Liver (tissue), 9 donors: ENCODE data around the gene SH3RF3. TPM values are rescaled to one million over a fixed set of nuclear protein-coding genes. Genes with fewer than 3 reads are reported as not detected.

Experiments
- DNase-seq: peaks from one replicate; pipeline ENCODE4 v3.0.0-alpha.2; 2017; ENCODE audit warnings: low spot score
- H3K27ac ChIP-seq, 2 donors: one replicate each; pipeline ENCODE4 v1.7.0; 2013; ENCODE audit warnings: inconsistent platforms in 2 of 2, low read length in 2 of 2, control low read depth in 1 of 2, low read depth in 1 of 2, mild to moderate bottlenecking in 1 of 2
- H3K27me3 ChIP-seq, 4 donors: one replicate each; pipeline versions ENCODE4 v1.6.1 to v1.7.0; 2013; ENCODE audit warnings: low read length in 3 of 4, inconsistent platforms in 1 of 4, mild to moderate bottlenecking in 1 of 4, moderate library complexity in 1 of 4; ENCODE audit not compliant: control insufficient read depth in 4 of 4, insufficient read depth in 4 of 4
- H3K36me3 ChIP-seq, 4 donors: one replicate each; pipeline versions ENCODE4 v1.6.1 to v1.7.0; 2013; ENCODE audit warnings: low read length in 3 of 4, mild to moderate bottlenecking in 3 of 4, low read depth in 1 of 4, moderate library complexity in 1 of 4; ENCODE audit not compliant: control insufficient read depth in 4 of 4, insufficient read depth in 3 of 4
- H3K4me1 ChIP-seq, 4 donors: one replicate each; pipeline versions ENCODE4 v1.6.1 to v1.7.0; 2013; ENCODE audit warnings: low read length in 3 of 4, mild to moderate bottlenecking in 3 of 4, moderate library complexity in 1 of 4; ENCODE audit not compliant: control insufficient read depth in 4 of 4, insufficient read depth in 4 of 4
- H3K4me3 ChIP-seq, 3 donors: one replicate each; pipeline versions ENCODE4 v1.6.1 to v1.7.0; 2013; ENCODE audit warnings: low read length in 3 of 3, control low read depth in 1 of 3, low read depth in 1 of 3, mild to moderate bottlenecking in 1 of 3
- H3K9ac ChIP-seq, 2 donors: one replicate each; pipeline ENCODE4 v1.7.0; 2013; ENCODE audit warnings: low read length in 2 of 2, mild to moderate bottlenecking in 2 of 2, moderate library complexity in 2 of 2, control low read depth in 1 of 2, low read depth in 1 of 2
- H3K9me3 ChIP-seq, 4 donors: one replicate each; pipeline versions ENCODE4 v1.6.1 to v1.7.0; 2013; ENCODE audit warnings: low read length in 3 of 4; ENCODE audit not compliant: control insufficient read depth in 4 of 4
- EGR1 ChIP-seq, 2 donors: IDR thresholded peaks; 2 replicates each; pipeline ENCODE4 v1.6.1; 2016 to 2018; ENCODE audit warnings: antibody characterized with exemption in 2 of 2, low read depth in 2 of 2
- FOXA1 ChIP-seq: IDR thresholded peaks from 2 replicates; pipeline ENCODE4 v1.6.1; 2016; ENCODE audit warnings: antibody characterized with exemption
- FOXA2 ChIP-seq: IDR thresholded peaks from 2 replicates; pipeline ENCODE4 v1.6.1; 2016; ENCODE audit warnings: antibody characterized with exemption
- HNF4A ChIP-seq, 2 donors: conservative IDR thresholded peaks; 2 replicates each; pipeline ENCODE4 v1.6.1; 2016; ENCODE audit warnings: antibody characterized with exemption in 2 of 2, mild to moderate bottlenecking in 2 of 2
- HNF4G ChIP-seq: IDR thresholded peaks from 2 replicates; pipeline ENCODE4 v1.6.1; 2016; ENCODE audit warnings: antibody characterized with exemption
- JUND ChIP-seq, 2 donors: IDR thresholded peaks; 2 replicates each; pipeline ENCODE4 v1.6.1; 2016; ENCODE audit warnings: antibody characterized with exemption in 2 of 2
- NR2F2 ChIP-seq: IDR thresholded peaks from 2 replicates; pipeline ENCODE4 v1.6.1; 2016; ENCODE audit warnings: antibody characterized with exemption
- RAD21 ChIP-seq, 2 donors: IDR thresholded peaks; 2 replicates each; pipeline ENCODE4 v1.6.1; 2016; ENCODE audit warnings: antibody characterized with exemption in 2 of 2, mild to moderate bottlenecking in 2 of 2
- RXRA ChIP-seq, 2 donors: IDR thresholded peaks; 2 replicates each; pipeline ENCODE4 v1.6.1; 2017 to 2018; ENCODE audit warnings: antibody characterized with exemption in 2 of 2, mild to moderate bottlenecking in 1 of 2
- TAF1 ChIP-seq: conservative IDR thresholded peaks from 2 replicates; pipeline ENCODE4 v1.6.1; 2016; ENCODE audit warnings: antibody characterized with exemption, mild to moderate bottlenecking
- WGBS: extraction: QIAGEN DNeasy Blood & Tissue Kit; methylation state at CpG from one replicate; pipeline ENCODE4 v1.1.7; 2013; 5-methylcytosine and 5-hydroxymethylcytosine counted together
- polyA plus RNA-seq, 2 donors: library from polyadenylated mRNA; stranded (reverse) in 1 of 2; unstranded in 1 of 2; fragments of 200-250 nt in 1 of 2; fragments of >200 nt in 1 of 2; fragmentation: Nextera tagmentation in 1 of 2; extraction: Ambion mirVana in 1 of 2; gene quantifications; one replicate each; pipeline versions ENCODE4 v1.2.1 to v1.2.3, GENCODE V29; 2013 to 2015
- total RNA-seq, 2 donors: library from RNA; depleted of rRNA; stranded (reverse); fragments of >200 nt; gene quantifications; one replicate each; pipeline ENCODE4 v1.2.3, GENCODE V29; 2014
- TF ChIP-seq, protein P1 (sequence below): IDR thresholded peaks from 2 replicates; pipeline ENCODE4 v1.6.1; 2016; ENCODE audit warnings: antibody characterized with exemption, mild to moderate bottlenecking
- TF ChIP-seq, protein P2 (sequence below): IDR thresholded peaks from 2 replicates; pipeline ENCODE4 v1.6.1; 2016; ENCODE audit warnings: antibody characterized with exemption
- TF ChIP-seq, protein P3 (sequence below): fragments of 150-350 bp; IDR thresholded peaks from 2 replicates; pipeline ENCODE4 v1.5.1; 2017; ENCODE audit warnings: improper control_type of control experiment, low read depth, low read length; ENCODE audit not compliant: missing input control
- TF ChIP-seq, protein P4 (sequence below): IDR thresholded peaks from 2 replicates; pipeline ENCODE4 v1.6.1; 2016; ENCODE audit warnings: antibody characterized with exemption
- TF ChIP-seq, protein P5 (sequence below): IDR thresholded peaks from 2 replicates; pipeline ENCODE4 v1.6.1; 2016; ENCODE audit warnings: antibody characterized with exemption
- donor health status: healthy.
- donor health status: healthy.
- donor health status: healthy.
- donor health status: healthy.
- donor health status: healthy.

Gene SH3RF3
- total and polyA plus RNA-seq, 4 donors, result 0.11 to 1.0 (median 0.54) TPM

DNA sequence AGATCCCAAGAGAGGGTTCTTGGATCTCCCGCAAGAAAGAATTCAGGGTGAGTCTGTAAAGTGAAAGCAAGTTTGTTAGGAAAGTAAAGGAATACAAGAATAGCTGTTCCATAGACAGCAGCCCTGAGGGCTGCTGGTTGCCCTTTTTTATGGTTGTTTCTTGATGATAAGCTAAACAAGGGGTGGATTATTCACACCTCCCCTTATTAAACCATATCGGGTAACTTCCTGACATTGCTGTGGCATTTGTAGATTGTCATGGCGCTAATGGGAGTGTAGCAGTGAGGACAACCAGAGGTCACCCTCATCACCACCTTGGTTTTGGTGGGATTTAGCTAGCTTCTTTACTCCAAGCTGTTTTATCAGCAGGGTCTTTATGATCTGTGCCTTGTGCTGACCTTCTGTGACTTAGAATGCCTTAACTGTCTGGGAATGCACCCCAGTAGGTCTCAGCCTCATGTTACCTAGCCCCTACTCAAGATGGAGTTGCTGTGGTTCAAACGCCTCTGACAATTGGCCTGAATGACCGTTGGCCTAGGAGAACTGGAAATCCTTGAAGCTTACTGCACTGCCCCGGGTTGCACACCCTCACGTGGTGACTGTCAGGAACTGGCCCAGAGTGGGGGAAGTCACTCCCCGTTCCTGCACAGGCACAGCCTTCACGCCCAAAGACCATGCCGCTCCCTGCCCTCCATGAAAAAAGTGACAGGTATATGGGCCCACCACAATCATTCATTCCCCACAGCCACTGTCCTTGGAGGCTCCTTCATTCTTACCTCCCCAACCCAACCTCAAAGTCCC lies 347.8 kb downstream of the SH3RF3 start:
- H3K4me3 ChIP-seq, result no peak overlapping the region
- no peaks in the 10 kb centered on the region for H3K27me3 ChIP-seq
- H3K36me3 ChIP-seq, result no peaks in the 10 kb centered on the region
- H3K9me3 ChIP-seq, result no peaks in the 10 kb centered on the region
- peaks cover 0 to 14% (median 6%) of the 10 kb centered on the region in 4 donors for H3K4me1 ChIP-seq
- 90% methylated on average over 10 of the region's 10 CpGs for WGBS
- no peak for DNase-seq
- no peak overlapping the region for H3K27ac ChIP-seq
- H3K9ac ChIP-seq, result no peak overlapping the region
- TF ChIP-seq NR2F2 (no peak), FOXA1 (no peak), JUND (IDR thresholded peaks at IDR 0.05) (no peak), HNF4A (conservative IDR thresholded peaks at IDR 0.05) (no peak), HNF4G (no peak), EGR1 (IDR thresholded peaks at IDR 0.05; ENCODE audit: low read depth in 2 of 2) (no peak), TAF1 (no peak), RXRA (IDR thresholded peaks at IDR 0.05) (no peak), FOXA2 (no peak), RAD21 (IDR thresholded peaks at IDR 0.05) (no peak)
- TF ChIP-seq, protein P1, sequence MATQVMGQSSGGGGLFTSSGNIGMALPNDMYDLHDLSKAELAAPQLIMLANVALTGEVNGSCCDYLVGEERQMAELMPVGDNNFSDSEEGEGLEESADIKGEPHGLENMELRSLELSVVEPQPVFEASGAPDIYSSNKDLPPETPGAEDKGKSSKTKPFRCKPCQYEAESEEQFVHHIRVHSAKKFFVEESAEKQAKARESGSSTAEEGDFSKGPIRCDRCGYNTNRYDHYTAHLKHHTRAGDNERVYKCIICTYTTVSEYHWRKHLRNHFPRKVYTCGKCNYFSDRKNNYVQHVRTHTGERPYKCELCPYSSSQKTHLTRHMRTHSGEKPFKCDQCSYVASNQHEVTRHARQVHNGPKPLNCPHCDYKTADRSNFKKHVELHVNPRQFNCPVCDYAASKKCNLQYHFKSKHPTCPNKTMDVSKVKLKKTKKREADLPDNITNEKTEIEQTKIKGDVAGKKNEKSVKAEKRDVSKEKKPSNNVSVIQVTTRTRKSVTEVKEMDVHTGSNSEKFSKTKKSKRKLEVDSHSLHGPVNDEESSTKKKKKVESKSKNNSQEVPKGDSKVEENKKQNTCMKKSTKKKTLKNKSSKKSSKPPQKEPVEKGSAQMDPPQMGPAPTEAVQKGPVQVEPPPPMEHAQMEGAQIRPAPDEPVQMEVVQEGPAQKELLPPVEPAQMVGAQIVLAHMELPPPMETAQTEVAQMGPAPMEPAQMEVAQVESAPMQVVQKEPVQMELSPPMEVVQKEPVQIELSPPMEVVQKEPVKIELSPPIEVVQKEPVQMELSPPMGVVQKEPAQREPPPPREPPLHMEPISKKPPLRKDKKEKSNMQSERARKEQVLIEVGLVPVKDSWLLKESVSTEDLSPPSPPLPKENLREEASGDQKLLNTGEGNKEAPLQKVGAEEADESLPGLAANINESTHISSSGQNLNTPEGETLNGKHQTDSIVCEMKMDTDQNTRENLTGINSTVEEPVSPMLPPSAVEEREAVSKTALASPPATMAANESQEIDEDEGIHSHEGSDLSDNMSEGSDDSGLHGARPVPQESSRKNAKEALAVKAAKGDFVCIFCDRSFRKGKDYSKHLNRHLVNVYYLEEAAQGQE, result no peak
- TF ChIP-seq, protein P2, sequence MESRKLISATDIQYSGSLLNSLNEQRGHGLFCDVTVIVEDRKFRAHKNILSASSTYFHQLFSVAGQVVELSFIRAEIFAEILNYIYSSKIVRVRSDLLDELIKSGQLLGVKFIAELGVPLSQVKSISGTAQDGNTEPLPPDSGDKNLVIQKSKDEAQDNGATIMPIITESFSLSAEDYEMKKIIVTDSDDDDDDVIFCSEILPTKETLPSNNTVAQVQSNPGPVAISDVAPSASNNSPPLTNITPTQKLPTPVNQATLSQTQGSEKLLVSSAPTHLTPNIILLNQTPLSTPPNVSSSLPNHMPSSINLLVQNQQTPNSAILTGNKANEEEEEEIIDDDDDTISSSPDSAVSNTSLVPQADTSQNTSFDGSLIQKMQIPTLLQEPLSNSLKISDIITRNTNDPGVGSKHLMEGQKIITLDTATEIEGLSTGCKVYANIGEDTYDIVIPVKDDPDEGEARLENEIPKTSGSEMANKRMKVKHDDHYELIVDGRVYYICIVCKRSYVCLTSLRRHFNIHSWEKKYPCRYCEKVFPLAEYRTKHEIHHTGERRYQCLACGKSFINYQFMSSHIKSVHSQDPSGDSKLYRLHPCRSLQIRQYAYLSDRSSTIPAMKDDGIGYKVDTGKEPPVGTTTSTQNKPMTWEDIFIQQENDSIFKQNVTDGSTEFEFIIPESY, result no peak
- TF ChIP-seq, protein P3, sequence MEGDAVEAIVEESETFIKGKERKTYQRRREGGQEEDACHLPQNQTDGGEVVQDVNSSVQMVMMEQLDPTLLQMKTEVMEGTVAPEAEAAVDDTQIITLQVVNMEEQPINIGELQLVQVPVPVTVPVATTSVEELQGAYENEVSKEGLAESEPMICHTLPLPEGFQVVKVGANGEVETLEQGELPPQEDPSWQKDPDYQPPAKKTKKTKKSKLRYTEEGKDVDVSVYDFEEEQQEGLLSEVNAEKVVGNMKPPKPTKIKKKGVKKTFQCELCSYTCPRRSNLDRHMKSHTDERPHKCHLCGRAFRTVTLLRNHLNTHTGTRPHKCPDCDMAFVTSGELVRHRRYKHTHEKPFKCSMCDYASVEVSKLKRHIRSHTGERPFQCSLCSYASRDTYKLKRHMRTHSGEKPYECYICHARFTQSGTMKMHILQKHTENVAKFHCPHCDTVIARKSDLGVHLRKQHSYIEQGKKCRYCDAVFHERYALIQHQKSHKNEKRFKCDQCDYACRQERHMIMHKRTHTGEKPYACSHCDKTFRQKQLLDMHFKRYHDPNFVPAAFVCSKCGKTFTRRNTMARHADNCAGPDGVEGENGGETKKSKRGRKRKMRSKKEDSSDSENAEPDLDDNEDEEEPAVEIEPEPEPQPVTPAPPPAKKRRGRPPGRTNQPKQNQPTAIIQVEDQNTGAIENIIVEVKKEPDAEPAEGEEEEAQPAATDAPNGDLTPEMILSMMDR, result no peak
- TF ChIP-seq, protein P4, sequence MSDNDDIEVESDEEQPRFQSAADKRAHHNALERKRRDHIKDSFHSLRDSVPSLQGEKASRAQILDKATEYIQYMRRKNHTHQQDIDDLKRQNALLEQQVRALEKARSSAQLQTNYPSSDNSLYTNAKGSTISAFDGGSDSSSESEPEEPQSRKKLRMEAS, result no peak
- TF ChIP-seq, protein P5, sequence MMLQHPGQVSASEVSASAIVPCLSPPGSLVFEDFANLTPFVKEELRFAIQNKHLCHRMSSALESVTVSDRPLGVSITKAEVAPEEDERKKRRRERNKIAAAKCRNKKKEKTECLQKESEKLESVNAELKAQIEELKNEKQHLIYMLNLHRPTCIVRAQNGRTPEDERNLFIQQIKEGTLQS, result no peak
